ENCODE results near the gene LAMC3. TPM values are rescaled to one million over a fixed set of nuclear protein-coding genes. Genes with fewer than 3 reads are reported as not detected.
A peak's percentile ranks its signal among the peaks of the same experiment; 100 is the strongest.

Gene LAMC3
- total RNA-seq: 14.2 TPM

- no peak for DNase-seq (ENCODE audit: low spot score)
Observed at GRCh38 chr9:131008909-131009618, at the start of gene LAMC3. TSS of gene LAMC3 (plus strand) at chr9:131009174. CDS start at chr9:131009215, 41 bp downstream.

- DNase-seq (ENCODE audit: low spot score): no peak
Observed at GRCh38 chr9:130959809-130960334, 49.1 kb upstream of the LAMC3 start.

GRCh38 chr9:130960522-130961378 lies 48.2 kb upstream of the LAMC3 start:
- DNase-seq (ENCODE audit: low spot score): no peak

DNA sequence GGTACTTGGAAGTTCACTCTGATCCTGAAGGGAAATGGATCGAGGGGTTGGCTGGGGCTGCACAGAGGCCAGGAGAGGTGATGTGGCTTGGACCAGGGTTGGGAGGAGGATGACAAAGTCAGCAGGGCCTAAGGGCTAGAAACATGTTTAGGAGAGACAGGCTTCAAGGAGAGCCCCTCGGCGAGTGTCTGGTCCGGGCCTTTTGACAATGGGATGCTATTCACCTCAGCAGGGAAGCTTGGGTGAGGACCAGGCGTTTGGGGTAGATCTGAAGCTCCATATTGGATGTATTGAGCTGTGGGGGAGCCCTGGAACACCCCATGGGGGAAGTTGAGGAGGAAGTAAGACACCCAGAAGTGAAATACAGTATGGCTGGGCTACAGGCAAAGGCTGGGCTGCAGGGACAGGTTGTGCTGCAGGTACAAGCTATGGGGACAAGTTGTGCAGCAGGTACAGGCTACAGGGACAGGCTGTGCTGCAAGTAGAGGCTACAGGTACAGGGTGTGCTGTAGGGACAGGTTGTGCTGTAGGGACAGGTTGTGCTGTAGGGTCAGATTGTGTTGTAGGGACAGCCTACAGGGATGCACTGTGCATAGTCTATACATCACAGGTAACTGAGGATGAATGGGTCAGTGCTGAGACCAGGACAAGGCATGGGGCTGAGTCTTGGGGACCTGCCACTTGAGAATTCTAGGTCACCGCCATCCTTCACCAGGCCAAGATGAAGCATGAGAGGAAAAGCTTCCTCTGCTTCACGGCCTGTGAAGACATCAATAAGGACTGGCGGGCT lies 47.3 kb upstream of the LAMC3 start:
- DNase-seq (ENCODE audit: low spot score): no peak

DNA sequence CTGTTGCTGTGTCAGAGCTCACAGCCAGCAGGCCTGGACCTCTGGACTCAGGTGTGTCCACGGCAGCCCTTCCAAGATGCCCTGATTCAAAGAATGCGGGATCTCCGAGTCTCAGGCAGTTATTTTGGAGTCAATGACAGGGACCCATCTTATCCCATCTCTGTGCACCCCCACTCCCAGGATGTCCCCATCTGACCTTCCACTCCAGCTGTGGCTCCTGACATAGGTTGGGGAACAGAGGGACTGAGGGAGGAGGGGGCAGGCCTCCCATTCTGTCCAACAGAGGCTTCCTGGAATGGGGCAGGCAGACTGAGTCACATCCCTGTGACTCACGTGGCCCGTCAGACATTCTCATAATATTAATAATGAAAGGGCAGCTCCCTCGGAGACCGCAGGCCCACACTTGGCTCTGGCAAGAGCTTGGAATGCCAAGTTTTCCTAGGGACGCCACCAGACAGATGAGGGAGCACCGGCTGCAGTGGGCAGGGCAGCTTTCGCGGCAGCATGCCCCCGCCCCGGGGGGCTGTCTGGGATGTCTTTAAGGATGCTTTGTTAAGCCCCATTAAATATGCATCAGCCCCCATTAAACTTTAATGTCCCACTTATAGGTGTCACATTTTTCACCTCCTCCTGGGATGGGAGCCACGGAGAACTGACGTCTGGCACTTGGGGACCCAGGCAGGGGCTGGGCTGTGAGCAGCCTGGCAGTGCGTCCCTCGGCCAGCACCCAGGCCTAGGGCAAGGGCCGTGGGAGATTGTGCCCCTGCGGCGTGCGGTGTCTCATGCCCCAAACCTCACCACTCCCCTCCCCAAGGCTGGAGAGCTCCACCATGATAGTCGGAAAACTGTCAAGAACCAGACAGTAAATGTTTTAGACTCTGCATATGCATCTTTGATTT lies 46.3 kb upstream of the LAMC3 start:
- peak; percentile 56 for DNase-seq (ENCODE audit: low spot score)

DNA sequence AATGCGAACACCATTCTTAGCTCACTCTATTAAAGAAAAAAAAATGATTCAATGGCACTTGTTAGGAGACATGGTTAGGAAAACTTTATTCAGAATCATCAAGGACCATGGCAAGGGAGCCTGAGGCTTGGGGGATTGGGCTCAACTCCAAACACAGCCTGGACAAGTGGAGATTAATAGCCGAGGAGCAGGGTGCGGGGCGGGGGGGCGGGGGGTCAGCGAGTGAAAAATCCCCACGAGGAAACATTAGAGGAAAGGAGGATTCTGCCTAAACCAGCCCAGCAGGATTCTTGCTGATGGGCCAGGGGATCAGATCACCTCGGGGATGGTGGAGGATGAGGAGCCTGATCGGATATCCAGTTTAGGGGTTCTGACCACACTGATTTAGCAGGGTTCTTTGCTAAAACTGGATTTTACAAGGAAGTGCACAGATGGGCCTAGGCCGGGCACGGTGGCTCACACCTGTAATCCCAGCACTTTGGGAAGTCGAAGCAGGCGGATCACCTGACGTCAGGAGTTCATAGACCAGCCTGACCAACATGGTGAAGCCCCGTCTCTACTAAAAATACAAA lies 45.6 kb upstream of the LAMC3 start:
- no peak for DNase-seq (ENCODE audit: low spot score)

- DNase-seq (ENCODE audit: low spot score): no peak
Observed at GRCh38 chr9:130963916-130964315, 45.1 kb upstream of the LAMC3 start.

DNA sequence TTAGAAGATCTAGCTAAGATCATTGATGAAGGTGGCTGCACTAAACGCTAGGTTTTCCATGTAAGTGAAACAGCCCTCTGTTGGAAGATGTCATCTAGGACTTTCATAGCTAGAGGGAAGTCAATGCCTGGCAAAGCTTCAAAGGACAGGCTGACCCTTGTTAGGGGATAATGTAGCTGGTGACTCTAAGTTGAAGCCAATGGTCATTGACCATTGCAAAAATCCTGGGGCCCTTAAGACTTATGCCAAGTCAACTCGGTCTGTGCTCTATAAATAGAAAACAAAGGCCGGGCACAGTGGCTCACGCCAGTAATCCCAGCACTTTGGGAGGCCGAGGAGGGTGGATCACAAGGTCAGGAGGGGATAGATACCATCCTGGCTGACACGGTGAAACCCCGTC lies 43.3 kb upstream of the LAMC3 start:
- DNase-seq (ENCODE audit: low spot score): no peak

DNA sequence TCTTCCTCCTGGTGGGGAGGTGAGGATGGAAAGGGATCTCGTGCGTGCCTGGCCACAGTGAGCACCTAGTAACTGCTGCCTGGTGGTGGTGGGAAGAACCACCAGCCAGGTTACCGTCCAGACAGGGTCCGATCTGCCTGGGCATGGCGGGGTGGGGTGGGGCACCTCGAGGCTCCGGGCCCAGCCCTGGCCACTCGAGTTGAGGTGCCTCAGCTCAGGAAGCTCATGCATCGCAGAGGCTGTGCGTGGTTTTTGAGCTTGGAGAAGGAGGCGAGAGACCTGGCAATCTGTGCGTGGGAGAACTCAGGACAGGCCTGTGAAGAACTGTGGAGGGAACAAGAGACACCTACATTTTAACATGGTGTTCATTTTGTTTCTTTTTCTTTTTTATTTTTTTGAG lies 38.9 kb upstream of the LAMC3 start:
- no peak for DNase-seq (ENCODE audit: low spot score)

DNA sequence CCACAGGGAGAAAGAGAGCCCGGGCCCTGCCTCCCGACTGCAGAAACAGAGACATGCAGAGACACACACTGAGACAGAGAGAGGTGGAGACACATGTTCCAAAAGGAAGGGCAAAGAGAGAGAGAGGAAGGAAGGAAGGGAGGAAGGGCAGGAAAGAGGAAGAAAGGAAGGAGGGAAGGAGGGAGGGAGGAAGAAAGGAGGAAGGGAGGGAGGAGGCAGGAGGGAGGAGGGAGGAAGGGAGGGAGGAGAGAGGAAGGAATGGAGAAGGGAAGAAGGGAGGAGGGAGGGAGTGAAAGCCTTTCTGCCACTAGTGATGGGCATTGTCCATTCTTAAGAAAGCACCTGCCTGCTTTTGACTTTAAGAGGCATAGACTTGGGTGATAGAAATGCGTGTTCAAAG lies 38.1 kb upstream of the LAMC3 start:
- no peak for DNase-seq (ENCODE audit: low spot score)

- no peak for DNase-seq (ENCODE audit: low spot score)
Observed at GRCh38 chr9:130971294-130971849, 37.6 kb upstream of the LAMC3 start.

GRCh38 chr9:130972277-130972956 lies 36.6 kb upstream of the LAMC3 start:
- DNase-seq (ENCODE audit: low spot score): no peak

DNA sequence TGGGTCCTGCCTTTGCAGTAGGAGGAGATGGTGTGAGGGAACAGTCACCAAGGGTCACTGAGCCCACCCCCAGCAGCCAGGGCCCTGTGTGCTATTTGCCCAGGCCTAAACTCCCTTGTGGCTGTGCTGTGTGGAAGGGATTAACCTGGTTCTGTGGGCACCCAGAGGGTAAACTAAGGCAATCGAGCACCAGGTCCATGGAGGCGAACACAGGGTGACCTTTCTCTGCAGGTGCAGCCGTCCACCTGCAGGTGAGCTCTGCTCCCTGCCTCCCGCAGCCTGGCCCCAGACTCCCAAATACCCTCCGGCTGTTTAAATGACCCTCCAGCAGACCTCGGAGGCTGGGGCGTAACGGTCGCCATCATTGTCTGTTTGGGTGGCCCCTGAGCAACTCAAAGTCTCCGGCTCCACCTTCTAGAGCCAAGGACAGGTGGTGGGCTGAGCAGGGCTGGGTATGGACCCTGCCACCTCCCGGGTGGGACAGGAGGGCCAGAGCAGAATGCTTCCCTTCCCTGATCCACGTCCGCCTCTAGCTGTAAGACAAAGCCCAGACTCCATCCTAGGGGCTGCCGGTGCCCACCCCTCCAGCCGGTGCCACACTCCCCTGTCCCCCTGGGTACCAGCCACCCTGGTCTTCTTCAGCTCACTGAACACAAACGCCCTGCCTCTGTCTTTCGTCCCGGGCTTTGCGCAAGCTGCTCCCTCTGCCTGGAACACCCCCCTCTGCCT lies 35.9 kb upstream of the LAMC3 start:
- DNase-seq (ENCODE audit: low spot score): no peak

DNA sequence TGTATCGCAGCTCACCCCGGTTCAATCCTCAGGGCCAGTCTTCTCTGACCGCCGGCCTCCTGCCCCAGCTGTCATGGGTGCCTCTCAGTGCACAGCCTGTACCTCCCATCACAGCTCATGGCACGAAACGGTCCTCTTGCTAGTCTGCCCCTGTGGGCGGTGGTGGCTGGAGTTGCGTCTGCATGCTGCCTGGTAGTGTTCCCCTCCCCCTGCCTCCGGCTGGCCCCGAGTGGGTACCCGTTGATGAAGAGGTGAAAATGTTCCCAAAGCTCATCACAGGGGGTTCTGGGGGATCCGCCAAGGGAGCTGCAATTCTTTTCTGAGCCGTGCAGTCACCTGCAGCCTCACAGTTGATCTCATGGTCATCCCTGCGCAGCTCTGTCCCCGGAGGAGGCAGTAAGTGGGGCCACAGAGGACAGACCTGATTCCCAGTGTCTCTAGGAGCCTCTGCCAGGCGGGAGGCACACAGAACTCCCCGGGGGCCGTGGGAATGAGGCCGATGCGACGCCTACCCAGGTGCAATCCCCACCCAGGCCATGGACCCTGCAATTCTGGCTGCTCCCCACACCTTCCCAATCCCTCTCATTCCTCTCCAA lies 35.2 kb upstream of the LAMC3 start:
- no peak for DNase-seq (ENCODE audit: low spot score)

GRCh38 chr9:130974697-130975096 lies 34.3 kb upstream of the LAMC3 start:
- DNase-seq (ENCODE audit: low spot score): no peak

DNA sequence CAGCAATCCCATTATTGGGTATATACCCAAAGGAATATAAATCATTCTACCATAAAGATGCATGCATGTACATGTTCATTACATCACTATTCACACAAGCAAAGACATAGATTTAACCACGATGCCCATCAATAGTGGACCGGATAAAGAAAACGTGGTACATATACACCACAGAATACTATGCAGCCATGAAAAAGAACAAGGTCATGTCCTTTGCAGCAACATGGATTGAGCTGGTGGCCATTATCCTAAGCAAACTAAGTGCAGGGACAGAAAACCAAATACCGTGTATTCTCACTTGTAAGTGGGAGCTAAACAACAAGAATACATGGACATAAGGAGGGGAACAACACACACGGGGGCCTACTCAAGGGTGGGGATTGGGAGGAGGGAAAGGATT lies 33.8 kb upstream of the LAMC3 start:
- DNase-seq (ENCODE audit: low spot score): no peak

DNA sequence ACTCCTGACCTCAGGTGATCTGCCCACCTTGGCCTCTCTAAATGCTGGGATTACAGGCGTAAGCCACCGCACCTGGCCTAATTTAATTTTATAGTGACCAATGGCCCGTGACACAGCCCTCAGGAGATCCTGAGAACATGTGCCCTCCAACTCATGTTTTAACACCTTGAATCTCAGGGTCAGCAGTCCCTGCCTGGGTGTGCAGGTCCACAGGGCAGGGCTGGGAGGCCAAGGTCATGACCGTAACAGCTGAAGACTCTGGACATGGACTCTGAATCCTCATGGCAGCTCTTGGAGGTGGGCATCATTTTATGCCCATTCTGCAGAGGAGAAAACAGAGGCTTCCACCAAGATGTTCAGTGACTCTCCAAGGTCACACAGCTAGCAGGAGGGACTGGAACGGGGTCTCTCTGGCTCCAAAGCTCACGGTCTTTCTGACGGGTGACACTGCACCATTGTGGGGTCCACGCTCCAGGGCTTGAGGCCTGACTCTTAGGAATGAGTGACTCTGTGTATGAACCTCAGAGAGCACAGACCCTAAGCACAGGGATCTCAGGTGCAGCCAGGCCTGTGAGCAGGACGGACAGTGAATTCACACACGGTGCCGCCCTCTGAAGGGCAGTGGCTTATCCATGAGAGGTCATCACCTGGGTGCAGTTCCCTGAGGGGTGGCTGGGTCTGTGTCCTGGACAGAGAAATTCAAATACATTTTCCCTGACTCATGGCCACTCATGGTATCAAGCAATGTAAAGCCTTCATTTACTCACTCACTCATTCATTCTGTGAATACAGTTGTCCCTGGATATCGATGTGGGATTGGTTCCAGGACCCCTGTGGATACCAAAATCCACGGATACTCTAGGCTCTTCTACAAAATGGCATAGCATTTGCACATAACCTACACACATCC lies 32.8 kb upstream of the LAMC3 start:
- no peak for DNase-seq (ENCODE audit: low spot score)

DNA sequence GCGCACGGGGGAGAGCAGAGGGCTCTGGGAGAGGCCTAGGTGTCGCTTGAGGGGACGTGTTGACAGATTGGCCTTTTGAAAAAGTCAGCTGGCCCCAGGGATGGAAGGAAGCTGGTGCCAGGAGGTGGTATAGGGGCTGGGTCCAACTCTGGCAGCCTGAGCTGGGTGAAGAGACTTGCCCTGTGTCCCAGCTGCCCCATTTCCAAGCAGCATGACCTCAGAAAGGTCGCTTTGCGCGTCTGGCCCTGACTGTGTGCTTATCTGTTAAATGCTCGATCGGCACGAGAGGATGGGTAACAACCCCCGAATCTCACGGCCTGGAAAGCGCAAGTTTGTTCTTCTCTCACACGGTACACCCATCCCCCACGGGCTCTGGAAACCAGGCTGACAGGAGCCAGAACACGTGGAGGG lies 31.2 kb upstream of the LAMC3 start:
- DNase-seq (ENCODE audit: low spot score): no peak
